Immature natural killer cell (primary cell): ENCODE data around the gene PRKCB. TPM values are rescaled to one million over a fixed set of nuclear protein-coding genes. Genes with fewer than 3 reads are reported as not detected.
A peak's percentile ranks its signal among the peaks of the same experiment; 100 is the strongest.

Experiments
- DNase-seq, 3 donors: peaks; one replicate each; pipeline ENCODE4 v3.0.0; 2022; ENCODE audit warnings: mixed read lengths in 1 of 3
- H3K27ac Mint-ChIP-seq, 6 donors: one replicate each; pipeline ENCODE4 v1.8.0; 2020; ENCODE audit warnings: mixed read lengths in 6 of 6, mild to moderate bottlenecking in 5 of 6, inconsistent platforms in 4 of 6, moderate library complexity in 3 of 6
- H3K27me3 Mint-ChIP-seq, 3 donors: one replicate each; pipeline ENCODE4 v1.8.0; 2020 to 2021; ENCODE audit warnings: low read depth in 3 of 3, mild to moderate bottlenecking in 3 of 3, mixed read lengths in 3 of 3, moderate library complexity in 3 of 3, inconsistent platforms in 1 of 3
- H3K36me3 Mint-ChIP-seq, 3 donors: one replicate each; pipeline ENCODE4 v1.8.0; 2020; ENCODE audit warnings: mixed read lengths in 3 of 3, inconsistent platforms in 2 of 3, mild to moderate bottlenecking in 2 of 3
- H3K4me1 Mint-ChIP-seq, 2 donors: one replicate each; pipeline ENCODE4 v1.8.0; 2020; ENCODE audit warnings: inconsistent platforms in 2 of 2, mild to moderate bottlenecking in 2 of 2, mixed read lengths in 2 of 2, moderate library complexity in 1 of 2
- H3K4me3 Mint-ChIP-seq, 5 donors: one replicate each; pipeline ENCODE4 v1.8.0; 2020; ENCODE audit warnings: mild to moderate bottlenecking in 5 of 5, mixed read lengths in 5 of 5, inconsistent platforms in 3 of 5, moderate library complexity in 3 of 5
- H3K9me3 Mint-ChIP-seq, 6 donors: one replicate each; pipeline ENCODE4 v1.8.0; 2020; ENCODE audit warnings: mild to moderate bottlenecking in 6 of 6, mixed read lengths in 6 of 6, inconsistent platforms in 4 of 6, moderate library complexity in 3 of 6
- polyA plus RNA-seq, 3 donors: library from polyadenylated mRNA; unstranded; fragments of 300-500 nt; fragmentation: Illumina TruSeq; gene quantifications; one replicate each; pipeline ENCODE4 v1.2.3, GENCODE V29; 2021

Gene PRKCB
- polyA plus RNA-seq, 3 donors from 2014 or later = 78.7 to 110 (median 104) TPM

DNA sequence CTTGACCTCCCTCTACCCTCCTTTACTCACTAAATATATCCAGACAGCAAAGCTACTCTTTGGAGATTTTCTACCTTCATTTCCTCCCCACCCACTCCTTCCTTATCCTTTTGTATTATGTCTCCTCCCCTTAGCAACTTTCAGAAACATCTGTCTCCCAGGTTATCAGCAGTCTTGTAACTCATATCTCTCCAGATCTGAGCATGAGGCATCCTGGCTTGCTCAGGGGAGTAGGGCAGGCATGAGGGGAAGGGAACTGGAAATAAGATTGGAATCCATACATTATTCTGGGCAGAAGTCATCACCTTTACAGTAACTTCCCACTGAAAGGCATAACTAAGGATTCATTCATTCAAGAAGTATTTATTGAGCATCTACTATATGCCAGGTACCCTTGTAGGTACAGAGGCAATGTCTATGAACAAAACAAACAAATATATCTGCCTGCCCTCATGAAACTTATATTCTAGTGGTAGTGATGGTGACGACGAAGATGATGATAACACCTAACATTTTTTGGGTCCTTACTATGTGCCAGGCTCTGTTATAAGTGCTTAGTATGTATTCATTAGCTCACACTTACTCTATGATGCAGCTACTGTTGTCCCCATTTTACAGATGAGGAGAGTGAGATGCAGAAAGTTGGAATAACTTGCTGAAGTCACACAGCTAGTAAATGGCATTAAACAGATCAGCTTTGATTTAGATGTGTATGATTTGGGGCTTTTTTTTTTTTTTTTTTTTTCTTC, 296.4 kb downstream of the PRKCB start:
- H3K27me3 Mint-ChIP-seq = peaks cover 0 to 2% (median 2%) of the 10 kb centered on the region in 3 donors
- H3K27ac Mint-ChIP-seq = peak overlapping the region in 4 of 6 donors; percentile 36 to 72 (median 36)
- no peak overlapping the region for H3K4me3 Mint-ChIP-seq
- peaks cover 2 to 22% (median 4%) of the 10 kb centered on the region in 3 donors for H3K36me3 Mint-ChIP-seq
- peaks cover 0 to 2% of the 10 kb centered on the region in 2 donors for H3K4me1 Mint-ChIP-seq
- DNase-seq = no peak
- H3K9me3 Mint-ChIP-seq = no peaks in the 10 kb centered on the region

DNA sequence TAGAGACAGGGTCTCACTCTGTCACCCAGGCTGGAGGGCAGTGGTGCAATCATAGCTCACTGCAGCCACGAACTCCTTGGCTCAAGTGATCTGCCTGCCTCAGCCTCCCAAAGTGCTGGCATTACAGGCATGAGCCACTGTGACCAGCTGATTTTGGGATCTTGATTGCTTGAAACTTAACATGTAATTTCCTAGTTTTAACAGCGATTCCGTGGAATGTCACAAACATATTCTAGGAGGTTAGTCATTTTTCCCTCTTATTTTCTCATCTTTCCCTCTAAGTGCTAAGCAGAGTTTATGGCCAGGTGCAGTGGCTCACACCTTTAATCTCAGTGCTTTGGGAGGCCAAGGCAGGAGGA, 297.0 kb downstream of the PRKCB start:
- H3K27me3 Mint-ChIP-seq = peaks cover 0 to 2% (median 2%) of the 10 kb centered on the region in 3 donors
- H3K4me3 Mint-ChIP-seq = no peak overlapping the region
- peak overlapping the region in 3 of 6 donors; percentile 4 to 16 (median 14) for H3K27ac Mint-ChIP-seq
- no peaks in the 10 kb centered on the region for H3K9me3 Mint-ChIP-seq
- no peak for DNase-seq
- H3K36me3 Mint-ChIP-seq = peaks cover 0 to 22% (median 4%) of the 10 kb centered on the region in 3 donors
- H3K4me1 Mint-ChIP-seq = peaks cover 0 to 2% of the 10 kb centered on the region in 2 donors

DNA sequence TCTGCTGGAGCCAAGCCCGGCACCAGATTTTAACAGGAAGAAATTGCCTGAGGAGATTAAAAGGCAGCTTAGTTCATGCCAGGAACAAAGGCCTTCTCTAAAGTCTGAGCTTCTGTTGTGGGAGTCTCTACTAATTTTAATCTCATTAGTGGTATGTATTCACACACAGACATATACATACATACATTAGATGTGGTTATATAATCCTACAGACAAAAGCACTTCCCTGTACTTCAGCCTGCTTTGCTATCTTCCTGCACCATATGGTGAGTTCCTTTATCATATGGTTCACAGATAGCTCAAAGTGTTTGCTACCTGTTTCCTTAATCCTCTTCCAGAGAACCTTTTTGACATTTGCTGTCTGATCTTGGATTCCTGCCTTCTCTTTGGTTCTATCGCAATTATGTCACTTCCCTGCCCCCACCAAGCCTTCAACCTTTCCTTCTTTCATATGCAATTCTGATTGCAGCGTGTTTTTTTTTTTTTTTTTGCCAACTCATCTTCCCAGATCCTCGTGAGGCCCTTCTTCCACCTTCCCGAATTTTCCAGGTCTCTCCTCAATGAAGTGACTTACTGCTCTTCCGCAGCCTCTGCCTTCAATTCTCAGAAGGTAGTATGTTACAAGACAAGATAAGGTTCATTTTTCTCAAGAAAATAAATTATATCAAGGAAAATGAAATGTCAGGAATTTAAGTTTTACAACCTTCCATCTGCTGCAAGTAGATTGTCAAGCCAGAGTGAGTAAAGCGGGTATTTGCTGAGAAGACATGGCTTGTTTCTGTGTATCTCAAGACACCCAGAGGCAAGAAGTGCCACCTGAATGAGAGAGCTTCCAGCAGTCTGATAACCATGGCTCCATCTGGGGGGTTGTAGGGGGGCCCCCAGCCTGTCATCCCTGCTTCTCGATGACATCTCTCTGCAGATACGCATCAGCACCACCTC, 300.1 kb downstream of the PRKCB start:
- Mint-ChIP-seq H3K27ac (peak overlapping the region in 1 of 6 donors; percentile 23), H3K4me1 (peaks cover 2 to 22% of the 10 kb centered on the region in 2 donors), H3K9me3 (no peaks in the 10 kb centered on the region), H3K4me3 (no peak overlapping the region), H3K36me3 (peaks cover 0 to 31% (median 16%) of the 10 kb centered on the region in 3 donors), H3K27me3 (peaks cover 0 to 2% (median 2%) of the 10 kb centered on the region in 3 donors)
- DNase-seq = no peak

DNA sequence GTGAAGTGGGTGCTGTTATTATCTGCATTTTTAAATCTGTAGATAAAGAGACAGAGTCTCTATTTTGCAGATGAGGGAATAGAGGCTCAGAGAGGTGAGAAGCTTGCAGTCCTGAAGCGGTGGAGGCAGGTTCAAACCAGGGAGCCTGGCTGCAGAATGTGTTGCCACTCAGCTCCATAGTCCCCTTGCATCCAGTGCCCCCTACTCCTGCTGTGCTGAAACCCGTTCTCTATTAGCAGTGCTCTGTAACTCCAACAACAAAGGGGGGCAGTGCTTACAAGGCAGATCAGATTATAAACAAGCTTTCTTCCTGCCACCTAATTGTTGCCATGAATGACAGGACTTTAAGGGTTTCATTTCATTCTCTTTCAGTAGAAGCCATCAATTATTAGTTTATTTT, 302.2 kb downstream of the PRKCB start:
- DNase-seq = no peak
- H3K4me3 Mint-ChIP-seq = no peak overlapping the region

GRCh38 chr16:24138575-24138974, 302.8 kb downstream of the PRKCB start:
- no peak overlapping the region for H3K4me3 Mint-ChIP-seq

More for the DNA sequence above, 302.2 kb downstream of the PRKCB start:
- H3K4me1 Mint-ChIP-seq = peaks cover 2 to 22% of the 10 kb centered on the region in 2 donors
- no peaks in the 10 kb centered on the region for H3K9me3 Mint-ChIP-seq
- no peak overlapping the region for H3K27ac Mint-ChIP-seq
- peaks cover 0 to 22% (median 16%) of the 10 kb centered on the region in 3 donors for H3K36me3 Mint-ChIP-seq
- H3K27me3 Mint-ChIP-seq = peaks cover 0 to 2% (median 0%) of the 10 kb centered on the region in 3 donors

DNA sequence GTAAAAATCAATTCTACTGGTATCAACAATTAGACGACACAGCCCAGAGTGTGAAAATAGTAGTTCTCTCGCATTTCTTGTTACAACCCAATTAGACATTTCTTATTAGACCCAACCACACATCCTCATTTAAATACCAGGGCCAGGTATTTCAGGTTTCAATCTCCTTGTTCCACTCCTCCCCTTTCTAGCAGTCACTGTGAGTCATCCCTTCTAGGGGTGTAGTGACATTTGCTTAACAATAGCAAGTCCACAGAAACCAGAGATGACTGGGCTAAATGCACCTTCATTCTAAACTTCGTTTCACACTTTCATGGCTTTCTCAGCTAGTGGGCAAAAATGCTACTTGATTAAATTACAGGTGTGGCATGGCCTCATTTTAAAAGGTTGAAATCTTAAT, 303.5 kb downstream of the PRKCB start:
- H3K4me1 Mint-ChIP-seq = peaks cover 0 to 29% of the 10 kb centered on the region in 2 donors
- H3K36me3 Mint-ChIP-seq = peaks cover 0 to 14% (median 11%) of the 10 kb centered on the region in 3 donors
- H3K27me3 Mint-ChIP-seq = peaks cover 0 to 2% (median 0%) of the 10 kb centered on the region in 3 donors
- no peak for DNase-seq
- H3K4me3 Mint-ChIP-seq = no peak overlapping the region
- H3K27ac Mint-ChIP-seq = no peak overlapping the region
- no peaks in the 10 kb centered on the region for H3K9me3 Mint-ChIP-seq

More at GRCh38 chr16:24138575-24138974, 302.8 kb downstream of the PRKCB start:
- no peak for DNase-seq
- no peaks in the 10 kb centered on the region for H3K27me3 Mint-ChIP-seq
- no peaks in the 10 kb centered on the region for H3K9me3 Mint-ChIP-seq
- H3K27ac Mint-ChIP-seq = peak overlapping the region in 1 of 6 donors; percentile 41
- H3K36me3 Mint-ChIP-seq = peaks cover 0 to 17% (median 12%) of the 10 kb centered on the region in 3 donors
- peaks cover 2 to 23% of the 10 kb centered on the region in 2 donors for H3K4me1 Mint-ChIP-seq

DNA sequence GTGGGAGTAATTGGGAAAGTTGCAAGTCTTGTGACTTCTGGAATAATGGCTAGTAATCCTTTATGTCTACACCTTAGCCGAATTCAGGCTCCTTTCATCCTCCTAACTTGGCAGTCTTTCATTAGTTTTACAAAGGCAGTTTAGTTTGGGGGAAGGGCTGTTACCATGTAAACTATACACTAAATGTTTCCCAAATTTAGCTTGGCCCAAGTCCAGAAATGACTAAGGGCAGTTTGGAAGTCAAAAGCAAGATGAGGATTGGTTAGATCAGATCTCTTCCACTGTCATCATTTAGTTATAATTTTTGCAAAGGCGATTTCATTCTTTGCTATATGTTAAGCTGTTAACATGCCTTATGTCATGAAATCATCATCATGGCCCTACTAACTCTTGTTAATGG, 304.9 kb downstream of the PRKCB start:
- Mint-ChIP-seq H3K27me3 (peaks cover 0 to 2% (median under 1%) of the 10 kb centered on the region in 3 donors), H3K4me1 (peaks cover 0 to 40% of the 10 kb centered on the region in 2 donors), H3K36me3 (peaks cover 0 to 21% (median 13%) of the 10 kb centered on the region in 3 donors), H3K9me3 (no peaks in the 10 kb centered on the region), H3K27ac (peak overlapping the region in 1 of 6 donors; percentile 23), H3K4me3 (no peak overlapping the region)
- DNase-seq = no peak

DNA sequence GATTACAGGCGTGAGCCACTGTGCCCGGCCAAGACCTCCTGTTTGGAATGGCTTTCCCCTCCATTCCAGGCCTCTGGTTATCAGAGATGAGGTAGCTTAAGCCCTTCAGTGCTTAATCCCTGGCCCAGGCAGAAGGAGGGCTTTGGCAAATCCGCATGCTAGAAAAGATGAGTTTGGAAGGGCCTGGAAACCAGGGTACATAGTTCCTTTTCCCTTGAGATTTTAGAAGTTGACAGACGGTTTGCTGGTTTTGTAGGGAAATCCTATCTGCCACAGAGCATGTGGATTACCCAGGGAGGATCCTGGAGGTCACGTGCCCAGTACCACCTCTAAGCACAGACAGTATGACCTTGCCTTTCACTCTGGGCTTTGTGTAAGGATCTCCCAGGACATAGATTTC, 305.7 kb downstream of the PRKCB start:
- Mint-ChIP-seq H3K4me1 (peaks cover 0 to 47% of the 10 kb centered on the region in 2 donors), H3K9me3 (no peaks in the 10 kb centered on the region), H3K4me3 (no peak overlapping the region), H3K27me3 (peaks cover 0 to 2% (median 2%) of the 10 kb centered on the region in 3 donors), H3K27ac (no peak overlapping the region), H3K36me3 (peaks cover 0 to 21% (median 15%) of the 10 kb centered on the region in 3 donors)
- no peak for DNase-seq

- peaks cover 0 to 2% (median 2%) of the 10 kb centered on the region in 3 donors for H3K27me3 Mint-ChIP-seq
- H3K4me3 Mint-ChIP-seq = no peak overlapping the region
- peaks cover 0 to 21% (median 15%) of the 10 kb centered on the region in 3 donors for H3K36me3 Mint-ChIP-seq
- H3K27ac Mint-ChIP-seq = peak overlapping the region in 1 of 6 donors; percentile 35
- peaks cover 0 to 47% of the 10 kb centered on the region in 2 donors for H3K4me1 Mint-ChIP-seq
- DNase-seq = no peak
- H3K9me3 Mint-ChIP-seq = no peaks in the 10 kb centered on the region
These were observed 306.1 kb downstream of the PRKCB start for GRCh38 chr16:24141917-24142316.

DNA sequence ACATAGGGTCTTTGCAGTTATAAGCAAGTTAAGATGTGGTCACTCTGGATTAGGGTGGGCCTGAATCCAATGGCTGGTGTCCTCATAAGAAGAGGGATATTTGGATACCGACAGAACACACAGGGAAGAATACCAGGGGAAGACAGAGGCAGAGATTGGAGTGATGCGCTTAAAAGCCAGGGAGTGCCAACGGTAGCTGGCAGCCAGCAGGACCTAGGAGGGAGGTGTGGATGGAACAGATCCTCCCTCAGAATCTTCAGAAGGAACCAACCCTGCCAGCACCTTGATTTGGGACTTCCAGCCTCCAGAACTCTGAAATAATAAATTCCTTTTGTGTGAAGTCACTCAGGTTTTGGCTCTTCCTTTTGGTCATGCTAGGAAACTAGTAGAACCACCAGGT, 310.1 kb downstream of the PRKCB start:
- no peak for DNase-seq
- peak overlapping the region in 1 of 6 donors; percentile 46 for H3K27ac Mint-ChIP-seq
- H3K9me3 Mint-ChIP-seq = no peaks in the 10 kb centered on the region
- peaks cover 19 to 46% of the 10 kb centered on the region in 2 donors for H3K4me1 Mint-ChIP-seq
- H3K27me3 Mint-ChIP-seq = peaks cover 0 to 2% (median 2%) of the 10 kb centered on the region in 3 donors
- no peak overlapping the region for H3K4me3 Mint-ChIP-seq
- peaks cover 0 to 7% (median 3%) of the 10 kb centered on the region in 3 donors for H3K36me3 Mint-ChIP-seq

- Mint-ChIP-seq H3K4me1 (peaks cover 25 to 52% of the 10 kb centered on the region in 2 donors), H3K27me3 (peaks cover 0 to 2% (median 2%) of the 10 kb centered on the region in 3 donors), H3K9me3 (no peaks in the 10 kb centered on the region), H3K36me3 (peaks cover 0 to 7% (median 3%) of the 10 kb centered on the region in 3 donors), H3K4me3 (no peak overlapping the region), H3K27ac (no peak overlapping the region)
- DNase-seq = no peak
These were observed 310.7 kb downstream of the PRKCB start for GRCh38 chr16:24146518-24146917.

GRCh38 chr16:24149102-24149501, 313.3 kb downstream of the PRKCB start:
- H3K27ac Mint-ChIP-seq = peak overlapping the region in 5 of 6 donors; percentile 13 to 78 (median 43)
- no peak for DNase-seq
- H3K4me3 Mint-ChIP-seq = no peak overlapping the region
- peaks cover 0 to 2% (median 0%) of the 10 kb centered on the region in 3 donors for H3K27me3 Mint-ChIP-seq
- H3K4me1 Mint-ChIP-seq = peaks cover 39 to 60% of the 10 kb centered on the region in 2 donors
- H3K36me3 Mint-ChIP-seq = peaks cover 0 to 7% (median 3%) of the 10 kb centered on the region in 3 donors
- no peaks in the 10 kb centered on the region for H3K9me3 Mint-ChIP-seq

GRCh38 chr16:24150282-24150681, 314.5 kb downstream of the PRKCB start:
- peaks cover 0 to 2% (median 0%) of the 10 kb centered on the region in 3 donors for H3K27me3 Mint-ChIP-seq
- no peak for DNase-seq
- H3K9me3 Mint-ChIP-seq = no peaks in the 10 kb centered on the region
- H3K4me1 Mint-ChIP-seq = peaks cover 39 to 51% of the 10 kb centered on the region in 2 donors
- peaks cover 0 to 9% (median 8%) of the 10 kb centered on the region in 3 donors for H3K36me3 Mint-ChIP-seq
- no peak overlapping the region for H3K4me3 Mint-ChIP-seq
- peak overlapping the region in 4 of 6 donors; percentile 18 to 36 (median 26) for H3K27ac Mint-ChIP-seq
